Activated T-cell treated with anti-CD3 and anti-CD28 coated beads for 1 hour (primary cell): ENCODE data around the gene TYMP.
A peak's percentile ranks its signal among the peaks of the same experiment; 100 is the strongest.

Experiments
- DNase-seq: peaks from one replicate; pipeline ENCODE4 v3.0.0-alpha.2; 2020; ENCODE audit warnings: low read depth

The TYMP gene

DNA sequence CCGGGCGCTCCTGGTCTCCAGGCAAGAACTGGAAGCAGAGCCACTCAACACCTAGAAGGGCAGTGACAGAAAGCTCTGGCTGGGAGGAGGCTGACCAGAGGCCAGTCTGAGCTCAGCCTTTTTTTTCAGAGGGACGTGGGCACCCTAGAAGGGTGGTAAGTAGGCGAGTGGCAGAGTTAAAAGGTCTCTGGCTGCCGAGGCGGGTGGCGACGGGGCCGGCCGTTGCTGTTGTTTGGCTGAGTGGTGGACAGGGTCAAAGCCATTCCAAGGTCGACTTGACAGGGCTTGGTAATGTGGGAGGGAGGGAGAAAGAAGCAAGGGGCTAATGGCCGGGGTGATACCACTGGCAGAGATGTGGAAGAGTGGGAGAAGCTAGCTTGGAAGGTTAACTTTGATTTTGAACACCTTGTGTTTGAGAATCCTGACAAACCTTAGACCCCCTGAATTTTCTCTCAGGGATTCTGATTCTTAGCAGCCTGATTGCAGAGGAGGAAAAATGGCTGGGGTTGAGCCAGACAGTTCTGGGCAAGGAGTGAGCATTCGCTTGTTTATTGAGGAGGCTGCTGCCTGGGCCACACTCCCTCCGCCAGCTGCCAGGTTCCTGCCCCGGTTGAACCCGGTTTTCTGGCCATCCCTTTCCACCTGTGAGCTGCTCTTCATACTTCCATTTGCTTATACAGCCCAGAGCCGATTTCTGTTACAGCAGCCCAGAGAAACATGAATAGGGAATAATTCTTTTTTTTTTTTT, 33.8 kb upstream of the TYMP start:
- DNase-seq, result no peak

DNA sequence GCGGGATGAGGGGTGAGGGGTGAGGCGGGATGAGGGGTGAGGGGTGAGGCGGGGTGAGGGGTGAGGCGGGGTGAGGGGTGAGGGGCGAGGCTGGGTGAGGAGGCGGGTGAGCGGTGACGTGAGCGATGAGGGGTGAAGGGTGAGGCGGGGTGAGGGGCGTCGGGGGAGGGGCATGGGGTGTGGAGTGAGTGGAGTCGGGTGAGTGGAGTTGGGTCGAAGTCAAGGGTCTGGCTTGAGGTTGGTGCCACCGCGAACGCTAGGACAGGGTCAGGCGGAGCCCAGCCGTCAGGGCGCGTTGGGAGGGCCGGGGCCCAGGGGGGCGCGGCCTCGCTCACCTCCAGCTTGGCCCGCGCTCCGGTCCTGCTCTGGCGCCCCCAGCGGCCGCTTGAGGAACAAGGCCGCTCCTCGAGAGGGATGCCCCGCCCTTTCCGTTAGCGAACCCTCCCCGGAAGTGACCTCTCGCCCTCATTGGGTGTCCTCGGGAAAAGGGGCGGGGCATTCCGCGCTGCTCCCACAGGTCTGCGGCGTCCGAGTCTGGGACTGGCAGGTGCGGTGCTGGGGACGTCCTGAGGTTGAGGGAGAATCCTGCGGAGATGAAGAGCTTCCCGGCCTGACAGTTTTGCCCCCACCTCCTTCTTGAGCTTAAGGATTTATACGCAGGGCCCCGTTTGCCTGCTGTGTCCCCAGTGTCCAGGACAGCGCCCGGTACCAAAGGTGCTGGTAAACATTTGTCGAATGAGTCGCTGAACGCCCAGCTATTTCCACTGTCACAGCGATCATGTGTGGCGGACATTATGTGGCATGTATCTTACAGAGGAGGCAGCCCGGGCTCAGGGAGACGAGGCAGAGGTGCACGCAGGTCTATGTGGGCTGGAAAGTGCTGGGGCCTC, 33.0 kb upstream of the TYMP start, which contains the start of gene SYCE3:
TSS of gene SYCE3 (minus strand) at position 397 of the 890 bp plus-strand sequence. CDS start 6,514 bp downstream, outside the sequence.
- DNase-seq, result peak; percentile 98

DNA sequence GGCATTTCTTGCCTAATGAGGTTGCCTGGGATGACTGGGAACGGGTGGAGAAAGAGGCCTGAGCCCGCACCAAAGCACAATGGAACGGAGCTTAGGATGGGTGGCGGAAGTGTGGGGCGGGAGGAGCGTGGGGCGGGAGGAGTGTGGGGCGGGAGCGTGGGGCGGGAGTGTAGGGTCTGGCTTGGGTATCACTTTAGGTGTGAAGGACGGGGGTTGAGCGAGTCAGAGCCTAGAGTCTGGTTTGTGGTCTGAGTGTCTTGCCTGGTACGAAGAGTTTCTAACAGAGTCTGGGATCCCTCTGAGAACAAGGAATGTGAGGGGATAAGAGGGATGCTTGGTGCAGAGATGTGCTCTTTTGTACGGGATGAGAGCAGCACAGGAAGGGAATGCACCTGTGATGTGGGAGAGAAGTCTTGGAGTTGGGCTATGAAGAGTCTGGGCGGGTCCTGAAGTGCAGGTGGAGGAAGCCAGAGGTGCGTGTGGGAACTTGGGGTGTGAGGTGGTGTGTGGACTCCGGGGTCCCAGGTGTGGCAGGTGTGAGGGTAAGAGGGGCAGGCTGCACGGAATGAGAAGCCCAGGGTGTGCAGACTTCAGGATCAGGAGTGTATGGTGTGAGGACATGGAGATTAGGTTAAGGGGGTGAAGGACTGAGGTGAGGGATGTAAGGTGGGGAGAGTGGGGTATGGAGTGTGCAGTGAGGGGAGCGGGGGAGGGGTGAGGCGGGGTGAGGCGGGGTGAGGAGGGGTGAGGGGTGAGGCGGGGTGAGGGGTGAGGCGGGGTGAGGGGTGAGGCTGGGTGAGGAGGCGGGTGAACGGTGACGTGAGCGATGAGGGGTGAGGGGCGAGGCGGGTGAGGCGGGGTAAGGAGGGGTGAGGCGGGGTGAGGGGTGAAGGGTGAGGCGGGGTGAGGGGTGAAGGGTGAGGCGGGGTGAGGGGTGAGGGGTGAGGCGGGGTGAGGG, 31.9 kb upstream of the TYMP start:
- no peak for DNase-seq

DNA sequence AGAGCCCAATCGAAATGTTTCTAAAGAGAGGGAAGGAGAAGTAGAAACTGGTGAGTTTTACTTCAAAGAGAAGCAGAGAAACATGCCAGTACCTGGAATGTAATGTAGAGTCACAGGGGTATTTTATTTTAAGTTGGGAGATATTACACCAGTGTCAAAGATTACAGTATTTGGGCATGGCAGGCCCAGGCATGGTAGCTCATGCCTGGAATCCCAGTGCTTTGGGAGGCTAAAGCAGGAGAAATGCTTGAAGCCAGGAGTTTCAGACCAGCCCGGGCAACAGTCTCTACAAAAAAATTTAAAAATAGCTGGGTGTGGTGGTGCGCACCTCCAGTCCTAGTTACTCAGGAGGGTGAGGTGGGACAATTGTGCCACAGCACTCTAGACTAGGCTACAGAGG, 30.2 kb upstream of the TYMP start:
- DNase-seq, result no peak

DNA sequence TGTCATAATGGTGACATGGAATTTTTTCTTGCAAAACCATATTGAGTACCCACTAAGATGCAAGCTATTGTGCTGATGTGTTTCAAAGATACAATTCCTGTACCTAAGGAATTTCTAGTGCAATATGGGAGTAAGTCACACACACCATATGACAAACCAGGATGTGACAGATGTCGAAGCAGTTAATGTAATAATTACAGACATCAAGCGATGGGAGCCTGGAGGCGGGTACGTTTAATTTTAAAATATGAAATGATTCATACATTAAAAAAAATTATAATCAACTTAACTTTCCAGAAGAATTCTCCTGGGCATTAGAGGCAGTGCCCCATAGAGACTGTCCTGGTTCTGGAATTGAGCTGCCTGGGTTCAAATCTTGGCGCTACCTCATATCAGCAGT, 26.9 kb upstream of the TYMP start:
- no peak for DNase-seq

DNA sequence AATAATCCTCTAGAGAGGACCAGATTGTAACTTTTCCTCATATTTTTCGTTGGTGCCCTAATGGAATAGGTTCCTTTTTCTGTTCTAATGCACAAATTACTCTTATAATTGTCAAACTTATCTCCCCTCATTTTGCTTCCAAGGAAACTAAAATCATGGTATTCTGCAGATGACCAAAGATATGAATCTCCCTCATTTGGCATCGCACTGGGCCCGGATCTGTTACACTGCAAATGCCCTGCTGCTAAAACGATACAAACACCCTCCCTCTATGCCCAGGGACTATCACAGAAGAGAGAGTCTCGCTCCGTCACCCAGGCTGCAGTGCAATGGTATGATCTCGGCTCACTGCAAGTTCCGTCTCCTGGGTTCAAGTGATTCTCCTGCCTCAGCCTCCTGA, 23.5 kb upstream of the TYMP start:
- no peak for DNase-seq

DNA sequence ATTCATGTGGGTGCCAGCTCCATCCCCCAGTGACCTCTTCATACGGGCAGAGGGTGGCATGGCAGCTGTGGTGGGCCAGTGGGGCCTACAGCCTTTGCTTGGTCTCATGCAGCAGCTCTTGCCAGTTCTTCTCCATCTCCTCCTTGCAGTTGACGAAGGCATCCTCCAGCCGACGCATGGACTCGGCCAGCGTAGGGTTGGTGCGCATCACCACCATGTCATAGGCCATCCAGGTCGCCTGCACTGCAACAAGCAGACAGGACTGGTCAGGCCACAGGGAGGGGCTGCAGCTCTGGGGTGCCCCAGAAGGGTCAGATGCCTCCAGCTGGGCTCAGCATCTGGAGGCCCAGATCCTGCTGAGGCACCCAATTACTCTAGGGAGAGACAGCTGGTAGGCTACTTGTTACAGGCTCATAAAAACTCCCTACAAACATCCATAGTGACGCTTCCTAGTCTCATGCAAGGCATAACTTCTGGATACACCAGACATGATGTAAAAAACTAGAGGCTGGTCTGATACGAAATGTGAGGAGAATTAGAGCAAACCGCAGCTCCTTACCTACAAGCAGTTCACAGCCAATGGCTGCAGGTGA, 21.4 kb upstream of the TYMP start:
- no peak for DNase-seq

DNA sequence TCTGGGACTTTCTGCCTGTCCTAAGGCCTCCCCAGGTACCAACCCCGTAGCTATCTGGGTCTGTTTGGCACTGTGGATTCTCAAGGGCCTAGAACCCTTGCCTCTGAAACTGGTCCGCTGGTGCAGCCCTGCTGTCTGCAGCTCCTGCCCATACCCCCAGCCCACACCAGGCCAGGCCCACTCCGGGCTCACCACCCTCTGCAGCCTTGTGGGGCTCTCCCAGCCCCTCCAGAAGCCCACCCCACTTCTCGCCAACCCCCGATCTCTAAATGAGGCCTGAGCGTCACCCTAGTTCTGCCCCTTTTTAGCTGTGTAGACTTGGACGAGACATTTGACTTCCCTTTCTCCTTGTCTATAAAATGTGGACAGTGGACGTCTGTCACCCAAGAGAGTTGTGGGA, 20.6 kb upstream of the TYMP start:
- DNase-seq, result no peak

DNA sequence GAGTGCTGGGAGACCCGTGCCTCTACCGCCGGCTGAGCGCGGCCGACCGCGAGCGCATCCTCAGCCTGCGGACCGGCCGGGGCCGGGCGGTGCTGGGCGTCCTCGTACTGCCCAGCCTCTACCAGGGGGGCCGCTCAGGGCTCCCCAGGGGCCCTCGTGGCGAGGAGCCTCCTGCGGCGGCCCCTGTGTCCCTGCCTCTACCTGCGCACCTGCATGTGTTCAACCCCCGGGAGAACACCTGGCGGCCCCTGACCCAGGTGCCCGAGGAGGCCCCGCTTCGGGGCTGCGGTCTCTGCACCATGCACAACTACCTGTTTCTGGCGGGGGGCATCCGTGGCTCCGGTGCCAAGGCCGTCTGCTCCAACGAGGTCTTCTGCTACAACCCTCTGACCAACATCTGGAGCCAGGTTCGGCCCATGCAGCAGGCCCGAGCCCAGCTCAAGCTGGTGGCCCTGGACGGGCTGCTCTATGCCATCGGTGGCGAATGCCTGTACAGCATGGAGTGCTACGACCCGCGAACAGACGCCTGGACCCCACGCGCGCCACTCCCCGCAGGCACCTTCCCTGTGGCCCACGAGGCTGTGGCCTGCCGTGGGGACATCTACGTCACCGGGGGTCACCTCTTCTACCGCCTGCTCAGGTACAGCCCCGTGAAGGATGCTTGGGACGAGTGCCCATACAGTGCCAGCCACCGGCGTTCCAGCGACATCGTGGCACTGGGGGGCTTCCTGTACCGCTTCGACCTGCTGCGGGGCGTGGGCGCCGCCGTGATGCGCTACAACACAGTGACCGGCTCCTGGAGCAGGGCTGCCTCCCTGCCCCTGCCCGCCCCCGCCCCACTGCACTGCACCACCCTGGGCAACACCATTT, 19.3 kb upstream of the TYMP start:
- no peak for DNase-seq

DNA sequence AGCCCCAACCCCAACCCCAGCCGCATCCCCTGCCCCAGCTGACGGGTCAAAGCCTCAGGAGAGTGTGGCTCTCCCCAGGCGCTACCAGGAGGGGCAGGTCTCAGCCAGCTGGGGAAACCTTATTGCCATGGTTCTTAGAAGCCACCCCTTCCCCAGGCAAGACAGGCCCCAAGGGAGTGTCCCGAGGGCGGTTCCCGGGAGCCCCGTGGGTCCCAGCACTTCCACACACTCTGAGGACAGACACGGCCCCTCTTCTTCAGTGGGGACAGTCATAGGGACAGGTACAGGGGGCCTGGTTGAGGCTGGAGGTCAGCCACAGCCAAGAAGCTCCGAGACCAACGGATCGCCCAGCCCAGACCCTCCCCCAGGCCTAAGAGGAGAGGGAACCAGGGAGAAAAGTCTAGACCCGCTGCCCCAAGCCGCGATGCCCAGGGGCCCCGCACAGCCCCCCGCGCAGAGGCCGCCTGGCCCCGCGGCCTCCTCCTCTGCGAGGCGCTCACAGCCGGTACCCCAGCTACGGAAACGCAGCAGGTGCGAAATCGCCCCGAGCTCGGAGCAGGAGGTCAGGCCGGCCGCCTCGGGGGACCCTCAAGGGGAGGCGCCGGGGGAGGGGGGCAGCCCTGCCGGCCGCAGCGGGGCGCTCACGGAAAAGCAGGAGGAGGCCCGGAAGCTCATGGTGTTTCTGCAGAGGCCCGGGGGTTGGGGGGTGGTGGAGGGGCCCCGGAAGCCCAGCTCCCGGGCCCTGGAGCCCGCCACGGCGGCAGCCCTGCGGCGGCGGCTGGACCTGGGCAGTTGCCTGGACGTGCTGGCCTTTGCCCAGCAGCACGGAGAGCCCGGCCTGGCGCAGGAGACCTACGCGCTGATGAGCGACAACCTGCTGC, 18.5 kb upstream of the TYMP start:
- peak; percentile 52 for DNase-seq

DNA sequence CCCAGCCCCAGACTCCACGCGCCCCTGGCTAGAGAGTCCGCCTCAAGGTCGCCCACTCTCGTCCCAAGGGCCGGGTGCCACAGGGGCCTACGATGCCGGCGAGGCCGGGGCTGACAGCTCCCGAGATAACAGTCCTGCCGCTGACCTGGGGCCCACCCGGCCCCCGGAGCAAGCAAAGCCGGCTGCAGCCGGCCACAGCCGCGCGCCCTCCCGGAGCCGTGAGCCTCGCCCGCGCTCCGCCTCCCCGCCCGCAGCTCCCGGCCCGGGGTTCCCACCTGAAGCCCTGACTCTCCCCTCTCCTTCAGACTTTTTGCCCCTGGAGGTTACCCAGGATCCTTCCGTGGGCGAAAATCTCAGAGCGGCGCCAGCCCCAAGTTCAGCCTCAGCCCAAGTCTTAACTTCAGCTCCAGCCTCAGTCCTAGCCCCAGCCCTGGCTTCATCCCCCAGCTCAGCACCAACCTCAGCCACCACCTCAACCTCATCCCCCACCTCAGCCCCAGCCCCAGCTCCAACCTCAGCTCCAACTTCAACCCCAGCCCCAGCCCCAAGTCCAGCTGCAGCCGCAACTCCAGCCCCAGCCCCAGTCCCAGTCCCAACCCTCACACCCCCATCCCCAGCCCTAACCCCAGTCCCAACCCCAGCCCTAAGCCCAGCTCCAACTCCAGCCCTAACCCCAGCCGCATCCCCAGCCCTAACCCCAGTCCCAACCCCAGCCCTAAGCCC, 17.6 kb upstream of the TYMP start:
- no peak for DNase-seq

DNA sequence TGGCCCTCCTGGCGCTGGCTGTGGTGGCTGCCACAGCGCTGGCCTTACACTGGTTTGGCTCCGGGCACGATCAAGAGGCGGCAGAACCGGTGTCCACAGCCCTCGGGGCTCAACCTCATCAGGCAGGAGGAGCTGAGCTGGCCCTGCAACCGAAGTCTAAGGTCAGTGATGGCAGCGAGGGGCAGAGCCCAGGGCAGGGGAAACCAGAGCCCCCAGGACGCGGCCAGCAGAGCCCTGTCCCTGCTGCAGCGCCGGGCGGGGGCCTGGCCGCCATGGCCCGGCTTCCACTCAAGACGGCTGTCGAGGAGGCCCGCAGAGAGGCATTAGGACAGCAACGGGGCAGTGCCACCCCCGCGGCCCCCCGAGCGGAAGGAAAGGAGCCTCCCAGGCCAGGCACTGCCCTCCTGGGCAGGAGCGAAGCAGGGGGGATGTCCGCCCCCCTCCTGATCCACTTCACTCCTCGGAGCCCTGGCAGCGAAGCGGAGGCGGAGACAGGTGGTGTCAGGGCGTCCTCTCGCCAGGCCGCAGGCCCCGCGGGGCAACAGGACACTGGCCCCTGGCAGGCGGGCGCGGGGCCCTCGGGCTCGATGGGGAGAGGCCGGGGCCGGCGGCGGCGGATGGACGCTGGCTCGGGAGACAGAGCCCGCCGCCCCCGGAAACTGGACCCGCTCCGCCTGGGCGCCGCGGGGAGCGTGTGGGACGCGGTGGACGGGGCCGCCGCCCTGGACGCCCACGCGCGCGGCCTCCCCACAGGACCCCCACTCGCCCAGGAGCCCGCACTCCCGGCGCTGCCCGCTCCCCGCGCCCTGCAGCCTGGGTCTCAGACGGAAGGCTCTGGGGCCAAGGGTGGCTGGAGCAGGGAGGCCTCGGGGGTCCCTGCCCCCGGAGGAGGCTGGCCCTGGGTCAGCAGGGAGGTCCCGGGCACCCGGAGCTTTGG, 16.8 kb upstream of the TYMP start:
- no peak for DNase-seq

DNA sequence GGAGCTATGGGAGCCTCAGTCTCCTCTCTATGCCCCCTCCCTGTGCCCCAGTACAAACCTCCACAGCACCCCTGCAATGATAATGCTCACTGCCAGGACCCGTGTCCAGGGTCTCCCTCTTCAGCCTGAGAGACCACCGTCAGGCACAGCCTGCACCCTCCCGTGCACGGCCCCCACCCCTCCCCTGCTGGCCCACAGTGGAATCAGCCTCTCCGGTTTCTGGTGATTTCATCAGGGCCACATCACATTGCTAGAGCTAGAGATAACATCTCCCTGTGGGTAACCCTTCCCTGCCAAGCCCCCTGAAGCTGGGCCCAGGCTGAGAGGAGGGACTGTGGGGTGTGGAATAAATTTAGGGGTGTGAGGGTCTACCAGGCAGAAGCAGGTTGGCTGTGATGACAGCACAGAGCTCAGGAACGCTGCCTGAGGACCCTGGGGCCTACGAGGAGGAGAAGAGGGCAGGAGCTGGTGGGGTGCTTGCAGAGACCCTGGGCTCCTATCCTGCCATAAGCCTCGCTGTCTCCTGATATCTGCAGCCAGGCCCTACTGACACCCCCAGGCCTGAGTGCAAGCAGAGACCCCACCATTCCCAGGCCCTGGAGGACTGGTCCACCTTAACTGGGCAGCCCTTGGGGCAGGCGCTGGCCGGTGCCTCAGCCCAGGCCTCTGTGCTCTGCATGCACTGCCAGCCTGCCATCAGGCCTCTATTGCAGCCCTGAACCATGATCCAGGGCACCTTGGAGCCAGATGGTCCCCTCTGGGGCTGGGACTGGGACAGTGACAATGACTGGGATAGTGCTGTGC, 15.9 kb upstream of the TYMP start, which contains the start of gene KLHDC7B:
TSS of gene KLHDC7B (plus strand) at position 378 of the 804 bp plus-strand sequence. CDS start at position 723, 345 bp downstream.
- DNase-seq, result no peak

DNA sequence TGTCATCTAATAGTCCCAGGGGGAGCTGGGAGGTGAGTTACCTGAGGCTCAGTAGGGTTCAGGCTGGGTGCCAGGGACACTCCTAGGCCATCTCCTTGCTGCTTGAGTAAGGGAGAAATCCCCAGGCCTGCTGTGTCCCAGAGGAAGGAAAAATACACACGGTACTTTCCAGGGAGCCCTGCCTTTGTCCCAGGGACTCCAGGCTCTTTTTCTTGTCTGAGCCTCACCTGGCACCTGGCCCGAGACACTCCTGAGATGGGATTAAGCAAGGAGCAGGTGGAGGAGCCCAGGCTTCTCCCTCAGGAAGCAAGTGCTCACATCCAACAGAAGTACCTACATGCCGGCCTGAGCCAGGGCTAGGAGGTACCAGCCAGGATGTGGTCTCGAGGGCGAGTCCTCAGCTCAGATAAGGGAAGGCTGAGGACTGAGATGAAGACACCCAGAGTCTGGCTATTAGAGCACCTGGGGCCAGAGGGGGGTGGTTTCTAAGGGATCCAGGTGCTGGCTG, 15.0 kb upstream of the TYMP start:
- DNase-seq, result no peak

DNA sequence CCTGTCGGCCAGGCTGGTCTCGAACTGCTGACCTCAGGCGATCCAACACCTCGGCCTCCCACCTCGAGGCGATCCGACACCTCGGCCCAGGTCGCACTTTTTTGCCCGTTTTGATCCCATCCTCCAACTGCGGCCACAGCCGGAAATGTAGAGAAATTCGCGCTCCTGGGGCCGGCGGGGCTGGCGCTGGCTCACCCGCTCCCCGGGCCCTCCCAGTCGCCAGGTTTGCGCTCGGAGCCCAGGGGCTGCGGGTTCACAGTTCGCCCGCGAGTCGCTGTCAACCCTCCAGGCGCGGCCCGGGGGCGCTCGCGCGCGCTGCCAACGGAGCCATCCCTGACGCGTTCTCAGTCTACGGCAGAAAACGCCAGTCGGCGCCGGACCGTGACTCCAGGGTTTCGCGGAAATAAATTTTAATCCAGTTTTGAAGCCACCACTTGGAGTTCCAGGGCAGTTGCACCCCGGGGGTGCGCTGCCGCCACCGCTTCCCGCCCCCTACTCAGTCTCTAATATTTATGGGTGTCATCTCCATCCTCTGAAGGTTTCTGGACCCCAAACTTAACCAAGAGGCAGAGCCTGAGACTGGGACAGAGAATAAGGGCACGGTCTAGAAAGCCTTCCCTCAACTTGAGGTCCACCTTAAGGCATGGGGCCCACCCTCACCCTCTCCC, 14.4 kb upstream of the TYMP start:
- DNase-seq, result peak; percentile 78

DNA sequence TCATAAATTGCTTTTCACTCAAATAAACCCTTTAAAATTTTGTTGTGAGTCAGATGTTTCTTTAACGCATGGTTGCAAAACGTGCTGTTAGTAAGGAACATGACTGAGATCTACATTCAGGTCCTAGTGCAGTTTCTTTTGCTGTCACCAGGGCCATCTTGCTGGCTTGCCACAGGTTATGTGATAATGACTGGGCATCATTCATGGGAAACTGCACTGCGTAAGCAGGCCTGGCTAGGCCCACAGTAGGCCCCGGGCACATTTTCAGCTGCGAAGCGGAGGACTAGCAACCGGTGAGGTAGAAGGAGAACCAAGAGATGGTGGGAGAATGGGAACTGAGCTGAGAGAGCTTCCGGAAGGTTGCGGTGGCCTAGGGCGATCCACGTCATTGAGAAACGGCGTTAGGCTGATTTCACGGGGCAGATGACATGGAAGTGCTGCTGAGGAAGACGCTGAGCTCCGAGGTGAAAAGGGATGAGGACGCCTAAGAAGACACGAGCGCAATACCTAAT, 12.7 kb upstream of the TYMP start:
- DNase-seq, result no peak
